Left ventricle myocardium inferior (tissue), 1 donor: Measurements from ENCODE around the gene HOXD11. TPM values are rescaled to one million over a fixed set of nuclear protein-coding genes. Genes with fewer than 3 reads are reported as not detected.

Source experiments
- DNase-seq: peaks from one replicate; pipeline ENCODE4 v3.0.0-alpha.2; 2020
- H3K27ac ChIP-seq: fragments of 200-600 bp; replicated peaks from 2 replicates; pipeline ENCODE4 v1.8.0; 2021
- H3K27me3 ChIP-seq: fragments of 200-600 bp; 2 replicates; pipeline ENCODE4 v1.8.0; 2021; ENCODE audit warnings: low read depth
- H3K36me3 ChIP-seq: fragments of 200-600 bp; 2 replicates; pipeline ENCODE4 v1.8.0; 2021
- H3K4me1 ChIP-seq: fragments of 200-600 bp; 2 replicates; pipeline ENCODE4 v1.8.0; 2021
- H3K4me3 ChIP-seq: fragments of 200-600 bp; 2 replicates; pipeline ENCODE4 v1.8.0; 2021; ENCODE audit warnings: mild to moderate bottlenecking, moderate library complexity
- H3K9me3 ChIP-seq: fragments of 200-600 bp; replicated peaks from 2 replicates; pipeline ENCODE4 v1.8.0; 2021
- intact Hi-C: fragments of 100-400 bp; cut with micrococcal nuclease; formaldehyde crosslinking; loops from one replicate; pipeline ENCODE4 v1.11.0; 2022
- total RNA-seq: library from RNA; stranded (reverse); fragmentation: NEBNext Ultra II Directional; extraction: Animal tissue kit (Norgen Biotek cat#: 25700); gene quantifications from one replicate; pipeline ENCODE4 v1.2.1, GENCODE V29; 2021
- TF ChIP-seq, protein P1 (sequence below): fragments of 200-600 bp; IDR thresholded peaks from 2 replicates; pipeline ENCODE4 v1.8.0; 2021; ENCODE audit warnings: antibody characterized with exemption, mild to moderate bottlenecking, borderline replicate concordance
- donor health status: DM: no; HTN: yes; CAD: no; lungs with severe emphysema.

Gene HOXD11
- total RNA-seq, 1 donor from 2014 or later: not detected

DNA sequence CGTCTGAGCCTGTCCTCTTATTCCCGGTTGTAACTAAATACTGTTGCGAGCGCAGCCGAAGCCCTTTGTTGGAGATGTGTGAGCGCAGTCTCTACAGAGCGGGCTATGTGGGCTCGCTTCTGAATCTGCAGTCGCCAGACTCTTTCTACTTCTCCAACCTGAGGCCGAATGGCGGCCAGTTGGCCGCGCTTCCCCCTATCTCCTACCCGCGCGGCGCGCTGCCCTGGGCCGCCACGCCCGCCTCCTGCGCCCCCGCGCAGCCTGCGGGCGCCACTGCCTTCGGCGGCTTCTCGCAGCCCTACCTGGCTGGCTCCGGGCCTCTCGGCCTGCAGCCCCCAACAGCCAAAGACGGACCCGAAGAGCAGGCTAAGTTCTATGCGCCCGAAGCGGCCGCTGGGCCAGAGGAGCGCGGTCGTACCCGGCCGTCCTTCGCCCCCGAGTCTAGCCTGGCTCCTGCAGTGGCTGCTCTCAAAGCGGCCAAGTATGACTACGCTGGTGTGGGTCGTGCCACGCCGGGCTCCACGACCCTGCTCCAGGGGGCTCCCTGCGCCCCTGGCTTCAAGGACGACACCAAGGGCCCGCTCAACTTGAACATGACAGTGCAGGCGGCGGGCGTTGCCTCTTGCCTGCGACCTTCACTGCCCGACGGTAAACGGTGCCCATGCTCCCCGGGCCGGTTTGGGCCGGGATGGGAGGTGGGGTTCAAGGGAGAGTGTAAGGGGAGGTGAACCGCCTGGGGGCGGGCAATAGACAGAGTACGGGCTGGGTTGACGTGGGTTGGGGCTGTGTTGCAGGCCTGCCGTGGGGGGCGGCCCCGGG, 7.1 kb upstream of the HOXD11 start, which contains the start of gene HOXD12:
TSS of gene HOXD12 (plus strand) at position 68 of the 819 bp plus-strand sequence. CDS start at position 75, 7 bp downstream.
- H3K4me1 ChIP-seq: peaks cover 49% of the 10 kb centered on the region
- intact Hi-C loops: no loop called here
- no peaks in the 10 kb centered on the region for H3K9me3 ChIP-seq
- H3K27ac ChIP-seq: no peak within 1 kb of the TSS
- H3K4me3 ChIP-seq: no peak within 1 kb of the TSS
- H3K36me3 ChIP-seq: no peaks in the 10 kb centered on the region
- peaks cover 100% of the 10 kb centered on the region for H3K27me3 ChIP-seq
- no peak for DNase-seq
- TF ChIP-seq, protein P1, sequence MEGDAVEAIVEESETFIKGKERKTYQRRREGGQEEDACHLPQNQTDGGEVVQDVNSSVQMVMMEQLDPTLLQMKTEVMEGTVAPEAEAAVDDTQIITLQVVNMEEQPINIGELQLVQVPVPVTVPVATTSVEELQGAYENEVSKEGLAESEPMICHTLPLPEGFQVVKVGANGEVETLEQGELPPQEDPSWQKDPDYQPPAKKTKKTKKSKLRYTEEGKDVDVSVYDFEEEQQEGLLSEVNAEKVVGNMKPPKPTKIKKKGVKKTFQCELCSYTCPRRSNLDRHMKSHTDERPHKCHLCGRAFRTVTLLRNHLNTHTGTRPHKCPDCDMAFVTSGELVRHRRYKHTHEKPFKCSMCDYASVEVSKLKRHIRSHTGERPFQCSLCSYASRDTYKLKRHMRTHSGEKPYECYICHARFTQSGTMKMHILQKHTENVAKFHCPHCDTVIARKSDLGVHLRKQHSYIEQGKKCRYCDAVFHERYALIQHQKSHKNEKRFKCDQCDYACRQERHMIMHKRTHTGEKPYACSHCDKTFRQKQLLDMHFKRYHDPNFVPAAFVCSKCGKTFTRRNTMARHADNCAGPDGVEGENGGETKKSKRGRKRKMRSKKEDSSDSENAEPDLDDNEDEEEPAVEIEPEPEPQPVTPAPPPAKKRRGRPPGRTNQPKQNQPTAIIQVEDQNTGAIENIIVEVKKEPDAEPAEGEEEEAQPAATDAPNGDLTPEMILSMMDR: no peak

DNA sequence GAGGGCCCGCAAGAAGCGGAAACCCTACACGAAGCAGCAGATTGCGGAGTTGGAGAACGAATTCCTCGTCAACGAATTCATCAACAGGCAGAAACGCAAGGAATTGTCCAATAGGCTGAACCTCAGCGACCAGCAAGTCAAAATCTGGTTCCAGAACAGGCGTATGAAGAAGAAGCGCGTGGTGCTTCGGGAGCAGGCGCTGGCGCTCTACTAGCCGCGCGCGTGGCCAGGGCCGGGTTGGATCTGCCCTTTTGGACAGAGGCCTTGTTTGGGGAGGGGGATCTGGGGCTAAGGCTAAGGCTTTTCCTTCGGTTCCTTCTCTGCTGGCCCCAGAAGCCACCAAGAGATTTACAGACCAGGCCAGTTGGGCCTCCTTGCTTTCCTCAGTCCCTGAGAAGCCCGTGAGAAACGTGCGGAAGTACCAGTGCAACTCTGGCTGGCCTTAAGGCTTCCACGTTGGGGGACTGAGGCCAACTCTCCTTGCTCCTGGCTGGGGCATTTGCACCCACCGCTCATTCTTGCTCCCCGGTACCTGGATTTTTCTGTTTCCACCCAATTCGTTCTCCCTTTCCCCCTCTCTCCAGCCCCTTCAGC, 6.4 kb upstream of the HOXD11 start:
- Histone ChIP-seq H3K36me3 (no peaks in the 10 kb centered on the region), H3K27ac (no peak overlapping the region), H3K27me3 (peaks cover 100% of the 10 kb centered on the region), H3K4me3 (no peak overlapping the region), H3K9me3 (no peaks in the 10 kb centered on the region), H3K4me1 (peaks cover 51% of the 10 kb centered on the region)
- intact Hi-C loops: no loop called here
- TF ChIP-seq, protein P1: no peak
- DNase-seq: no peak

DNA sequence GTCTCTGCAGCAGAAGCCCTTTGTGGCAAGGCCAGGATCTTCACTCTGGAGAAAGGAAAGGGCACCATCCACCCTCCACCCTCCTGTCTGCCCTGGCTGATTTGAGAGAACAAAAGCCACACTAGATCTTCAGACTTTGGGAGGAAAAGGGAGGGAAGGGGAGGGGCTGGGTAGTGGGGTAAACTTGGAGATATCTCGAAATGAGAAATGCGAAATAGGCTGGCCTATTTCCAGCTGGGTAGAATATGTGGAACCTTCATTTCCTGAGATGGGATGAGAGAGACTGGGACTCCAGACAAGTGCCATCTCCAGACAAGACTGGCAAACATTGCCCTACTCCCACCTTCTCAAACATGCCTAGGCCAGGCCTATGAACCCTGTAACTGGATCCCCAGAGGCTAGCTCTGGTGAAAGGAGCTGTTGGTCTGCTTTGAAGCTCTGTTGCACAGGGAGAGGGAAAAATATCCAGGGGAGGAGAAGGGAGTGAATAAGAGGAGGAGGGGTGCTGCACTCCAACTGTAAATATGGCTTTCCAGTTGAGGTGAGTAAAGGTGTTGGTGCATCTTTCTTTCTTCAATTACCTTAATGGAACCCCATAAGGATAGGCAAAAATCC, 5.8 kb upstream of the HOXD11 start:
- H3K27me3 ChIP-seq: peaks cover 100% of the 10 kb centered on the region
- no peak overlapping the region for H3K4me3 ChIP-seq
- H3K4me1 ChIP-seq: peaks cover 51% of the 10 kb centered on the region
- intact Hi-C loops: no loop called here
- H3K27ac ChIP-seq: no peak overlapping the region
- DNase-seq: no peak
- TF ChIP-seq, protein P1: no peak
- H3K36me3 ChIP-seq: no peaks in the 10 kb centered on the region
- H3K9me3 ChIP-seq: no peaks in the 10 kb centered on the region

DNA sequence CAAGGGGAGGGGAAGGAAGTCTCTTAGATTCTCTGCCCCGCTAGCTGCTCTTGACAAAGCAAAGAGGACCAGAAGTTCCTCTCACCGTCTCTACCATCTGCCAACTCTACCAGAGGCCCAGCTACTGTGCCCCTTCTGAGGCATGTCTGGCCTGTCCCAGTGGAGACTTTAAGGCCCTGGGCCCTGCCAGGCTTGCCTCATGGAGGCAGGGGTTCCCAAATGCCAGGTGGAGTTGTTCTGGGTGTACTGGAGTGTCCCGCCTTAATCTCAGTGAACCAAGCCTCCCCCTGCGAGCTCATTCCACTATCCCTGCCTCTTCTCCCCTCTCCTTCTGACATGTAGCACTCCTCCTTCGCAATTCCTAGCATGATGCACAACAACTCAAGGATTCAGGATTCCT, 5.2 kb upstream of the HOXD11 start:
- TF ChIP-seq, protein P1: no peak
- no peak overlapping the region for H3K4me3 ChIP-seq
- H3K9me3 ChIP-seq: no peaks in the 10 kb centered on the region
- H3K27ac ChIP-seq: no peak overlapping the region
- intact Hi-C loops: no loop called here
- DNase-seq: no peak
- peaks cover 100% of the 10 kb centered on the region for H3K27me3 ChIP-seq
- no peaks in the 10 kb centered on the region for H3K36me3 ChIP-seq
- peaks cover 51% of the 10 kb centered on the region for H3K4me1 ChIP-seq

DNA sequence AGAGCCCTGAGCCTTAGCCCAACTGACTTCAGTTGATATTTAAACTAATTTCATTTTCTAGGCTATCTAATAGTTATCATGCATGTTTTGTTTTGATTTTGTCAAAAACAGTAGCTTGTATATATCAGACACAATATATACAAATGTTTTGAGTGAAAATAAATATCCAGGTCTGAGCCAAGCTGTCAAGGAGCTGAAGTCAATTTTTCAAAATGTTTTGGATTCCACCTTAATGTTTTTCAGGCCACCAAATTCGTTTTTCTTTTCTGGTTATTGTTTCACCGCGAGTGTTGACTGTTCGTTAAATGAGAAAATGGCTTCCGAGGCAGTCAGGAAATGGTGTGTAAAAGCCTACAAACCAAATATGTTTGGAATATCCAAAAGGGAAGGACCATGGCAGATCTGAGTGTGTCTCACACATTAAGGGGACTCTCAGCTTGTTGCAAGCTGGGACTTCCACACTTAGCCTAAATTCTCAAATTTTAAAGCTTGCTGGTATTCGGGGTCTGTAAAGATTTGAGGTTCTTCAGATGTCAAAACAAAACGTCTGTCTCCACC, 4.7 kb upstream of the HOXD11 start:
- Histone ChIP-seq H3K27me3 (peaks cover 100% of the 10 kb centered on the region), H3K36me3 (no peaks in the 10 kb centered on the region), H3K4me1 (peaks cover 51% of the 10 kb centered on the region), H3K9me3 (no peaks in the 10 kb centered on the region), H3K27ac (no peak overlapping the region), H3K4me3 (no peak overlapping the region)
- TF ChIP-seq, protein P1: no peak
- DNase-seq: no peak
- intact Hi-C loops: no loop called here
